Body of pancreas (tissue), 4 donors: Measurements from ENCODE around the gene TMF1. TPM values are rescaled to one million over a fixed set of nuclear protein-coding genes. Genes with fewer than 3 reads are reported as not detected.

Experiments used
- ATAC-seq: fragments of 150-250 bp; one replicate; pipeline ENCODE4 v1.9.1; 2016
- DNase-seq, 4 donors: peaks; one replicate each; pipeline ENCODE4 v3.0.0-alpha.2; 2019
- H3K27ac ChIP-seq, 4 donors: fragments of 200-600 bp; sonication (generic); 1 replicate in 3 of 4; 2 replicates in 1 of 4; pipeline versions ENCODE4 v1.5.1 to v1.6.1; 2016 to 2019; ENCODE audit warnings: mild to moderate bottlenecking in 1 of 4, mixed read lengths in 1 of 4, moderate library complexity in 1 of 4
- H3K27me3 ChIP-seq, 2 donors: fragments of 200-600 bp; sonication (generic); one replicate each; pipeline ENCODE4 v1.6.0; 2016; ENCODE audit warnings: mild to moderate bottlenecking in 1 of 2
- H3K36me3 ChIP-seq, 2 donors: fragments of 200-600 bp; sonication (generic); replicated peaks in 1 of 2; 2 replicates each; pipeline ENCODE4 v1.5.1; 2016; ENCODE audit warnings: low read depth in 2 of 2; ENCODE audit not compliant: insufficient read depth in 1 of 2
- H3K4me1 ChIP-seq: fragments of 200-600 bp; sonication (generic); one replicate; pipeline ENCODE4 v1.6.0; 2016
- H3K4me3 ChIP-seq, 2 donors: fragments of 200-600 bp; sonication (generic); 1 replicate in 1 of 2; 2 replicates in 1 of 2; pipeline ENCODE4 v1.5.1; 2016 to 2019
- H3K9me3 ChIP-seq, 3 donors: fragments of 200-600 bp; sonication (generic); 1 replicate in 2 of 3; 2 replicates in 1 of 3; pipeline ENCODE4 v1.5.1; 2016
- CTCF ChIP-seq, 7 experiments: fragments of 450-650 bp in 4 of 7; fragments of 200-600 bp in 3 of 7; sonication (generic) in 3 of 7; IDR thresholded peaks; one replicate each; pipeline ENCODE4 v1.5.1; 2016 to 2019; ENCODE audit warnings: antibody characterized with exemption in 7 of 7
- POLR2A ChIP-seq, 3 donors: fragments of 450-650 bp; IDR thresholded peaks; one replicate each; pipeline ENCODE4 v1.6.1; 2016; ENCODE audit warnings: antibody characterized with exemption in 3 of 3, mild to moderate bottlenecking in 2 of 3
- WGBS, 2 donors: methylation state at CpG; one replicate each; pipeline ENCODE4 v1.1.5; 2017; 5-methylcytosine and 5-hydroxymethylcytosine counted together
- intact Hi-C: fragments of 100-400 bp; cut with DNase I; formaldehyde crosslinking; loops from one replicate; pipeline ENCODE4 v1.15.1; 2023
- total RNA-seq, 2 donors: library from RNA; depleted of rRNA; stranded (reverse); fragments of >200 nt; gene quantifications; one replicate each; pipeline ENCODE4 v1.1.0, GENCODE V29; 2016

Gene TMF1
- total RNA-seq, 2 donors from 2014 or later = 16.8 to 17.1 TPM

DNA sequence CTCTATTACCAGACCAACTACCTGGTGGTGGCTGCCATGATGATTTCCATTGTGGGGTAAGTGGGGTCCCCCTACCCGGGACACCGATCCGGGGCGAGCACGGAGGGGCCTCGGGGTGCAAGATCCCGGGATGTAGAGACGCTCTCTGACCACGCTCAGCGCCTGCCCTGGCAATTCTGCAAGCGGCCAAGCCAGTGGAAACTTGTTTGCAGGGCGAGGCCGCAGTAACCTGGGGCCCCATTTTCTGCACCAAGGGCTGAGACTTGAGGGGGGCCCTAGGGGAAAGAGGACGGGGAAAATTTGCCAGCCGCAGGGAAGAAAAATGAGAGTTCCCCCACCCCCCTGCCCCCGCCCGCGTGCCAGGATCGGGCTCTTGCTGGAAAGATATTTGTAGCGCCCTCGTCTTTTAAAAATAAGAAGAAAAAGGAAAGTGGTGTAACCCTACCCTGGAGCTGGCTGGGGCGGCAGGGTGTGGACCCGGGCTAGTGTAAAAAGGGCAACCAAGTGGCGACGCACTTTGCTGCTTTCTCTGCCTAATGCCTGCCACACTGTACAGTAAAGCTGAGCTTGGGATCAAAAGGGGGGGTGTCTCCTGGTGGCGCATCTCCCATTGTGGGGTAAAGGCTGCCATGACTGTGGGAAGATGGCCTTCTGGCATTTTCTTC, 33.2 kb upstream of the TMF1 start:
- intact Hi-C loops = no loop called here
- peak; percentile 2 for ATAC-seq
- H3K27me3 ChIP-seq = no peaks in the 10 kb centered on the region
- H3K4me3 ChIP-seq = peak overlapping the region; percentile 50 to 89
- no peaks in the 10 kb centered on the region for H3K9me3 ChIP-seq
- DNase-seq = peak; percentile 22 to 46 (median 30)
- WGBS, 2 donors = 0% methylated on average over 21 to 26 of the region's 26 CpGs
- H3K36me3 ChIP-seq = no peaks in the 10 kb centered on the region
- TF ChIP-seq CTCF (IDR thresholded peaks at IDR 0.05) = no peak
- no peak for TF ChIP-seq POLR2A (IDR thresholded peaks at IDR 0.05)
- peaks cover 74% of the 10 kb centered on the region for H3K4me1 ChIP-seq
- H3K27ac ChIP-seq = peak overlapping the region; percentile 89 to 96 (median 94)

- Histone ChIP-seq H3K4me1 (peaks cover 69% of the 10 kb centered on the region), H3K27me3 (no peaks in the 10 kb centered on the region), H3K27ac (peak within 1 kb of the TSS; percentile 89 to 96 (median 94)), H3K9me3 (no peaks in the 10 kb centered on the region), H3K4me3 (peak within 1 kb of the TSS; percentile 50 to 89), H3K36me3 (no peaks in the 10 kb centered on the region)
- intact Hi-C loops = no loop called here
- DNase-seq (peak; percentile 93 to 95 (median 94)), ATAC-seq (peak; percentile 81)
- WGBS, 2 donors = 0% methylated on average over 6 to 32 of the region's 32 CpGs
- TF ChIP-seq CTCF (IDR thresholded peaks at IDR 0.05) (no peak), POLR2A (IDR thresholded peaks at IDR 0.05) (peak; percentile 44 to 69 (median 61))
These were observed 32.4 kb upstream of the TMF1 start, which contains the start of gene ARL6IP5 for GRCh38 chr3:69084326-69085167. TSS of gene ARL6IP5 (plus strand) at chr3:69084937. CDS start at chr3:69085048, 111 bp downstream.

- peaks cover 68% of the 10 kb centered on the region for H3K4me1 ChIP-seq
- H3K36me3 ChIP-seq = no peaks in the 10 kb centered on the region
- no peaks in the 10 kb centered on the region for H3K9me3 ChIP-seq
- H3K27me3 ChIP-seq = no peaks in the 10 kb centered on the region
- H3K27ac ChIP-seq = peak overlapping the region in 1 of 4 donors; percentile 96
- no peak for TF ChIP-seq CTCF (IDR thresholded peaks at IDR 0.05)
- TF ChIP-seq POLR2A (IDR thresholded peaks at IDR 0.05) = no peak
- ATAC-seq (no peak), DNase-seq (peak in 1 of 4 donors; percentile 50)
- intact Hi-C loops = no loop called here
- no peak overlapping the region for H3K4me3 ChIP-seq
These were observed 30.7 kb upstream of the TMF1 start for GRCh38 chr3:69082805-69083204.

- H3K27me3 ChIP-seq = no peaks in the 10 kb centered on the region
- peaks cover 63% of the 10 kb centered on the region for H3K4me1 ChIP-seq
- H3K27ac ChIP-seq = peak overlapping the region in 1 of 4 donors; percentile 96
- ATAC-seq = no peak
- no peaks in the 10 kb centered on the region for H3K36me3 ChIP-seq
- no peak for TF ChIP-seq CTCF (IDR thresholded peaks at IDR 0.05)
- no peak for TF ChIP-seq POLR2A (IDR thresholded peaks at IDR 0.05)
- intact Hi-C loops = no loop called here
- no peak overlapping the region for H3K4me3 ChIP-seq
- DNase-seq = no peak
- no peaks in the 10 kb centered on the region for H3K9me3 ChIP-seq
- WGBS, 2 donors = 58 to 81% methylated on average over 2 of the region's 2 CpGs
These were observed 30.2 kb upstream of the TMF1 start for GRCh38 chr3:69082361-69082760.
